ENCODE data around the gene TMEM145.

- no peak for TF ChIP-seq CTCF (IDR thresholded peaks at IDR 0.05; ENCODE audit: insufficient read depth, low read depth, low read length)
- TF ChIP-seq EZH2 (IDR thresholded peaks at IDR 0.05; ENCODE audit: insufficient read depth, low read length) = no peak
Observed at GRCh38 chr19:42272989-42273406, 40.1 kb upstream of the TMEM145 start.
